HG03196 (cell line): ENCODE results near the gene LY6G6D.
A peak's percentile ranks its signal among the peaks of the same experiment; 100 is the strongest.

Experiments
- ATAC-seq: cut with Tn5 transposase; IDR thresholded peaks from one replicate; pipeline ENCODE4 v1.9.1; 2021; ENCODE audit not compliant: unreplicated experiment

Gene LY6G6D, protein sequence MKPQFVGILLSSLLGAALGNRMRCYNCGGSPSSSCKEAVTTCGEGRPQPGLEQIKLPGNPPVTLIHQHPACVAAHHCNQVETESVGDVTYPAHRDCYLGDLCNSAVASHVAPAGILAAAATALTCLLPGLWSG

DNA sequence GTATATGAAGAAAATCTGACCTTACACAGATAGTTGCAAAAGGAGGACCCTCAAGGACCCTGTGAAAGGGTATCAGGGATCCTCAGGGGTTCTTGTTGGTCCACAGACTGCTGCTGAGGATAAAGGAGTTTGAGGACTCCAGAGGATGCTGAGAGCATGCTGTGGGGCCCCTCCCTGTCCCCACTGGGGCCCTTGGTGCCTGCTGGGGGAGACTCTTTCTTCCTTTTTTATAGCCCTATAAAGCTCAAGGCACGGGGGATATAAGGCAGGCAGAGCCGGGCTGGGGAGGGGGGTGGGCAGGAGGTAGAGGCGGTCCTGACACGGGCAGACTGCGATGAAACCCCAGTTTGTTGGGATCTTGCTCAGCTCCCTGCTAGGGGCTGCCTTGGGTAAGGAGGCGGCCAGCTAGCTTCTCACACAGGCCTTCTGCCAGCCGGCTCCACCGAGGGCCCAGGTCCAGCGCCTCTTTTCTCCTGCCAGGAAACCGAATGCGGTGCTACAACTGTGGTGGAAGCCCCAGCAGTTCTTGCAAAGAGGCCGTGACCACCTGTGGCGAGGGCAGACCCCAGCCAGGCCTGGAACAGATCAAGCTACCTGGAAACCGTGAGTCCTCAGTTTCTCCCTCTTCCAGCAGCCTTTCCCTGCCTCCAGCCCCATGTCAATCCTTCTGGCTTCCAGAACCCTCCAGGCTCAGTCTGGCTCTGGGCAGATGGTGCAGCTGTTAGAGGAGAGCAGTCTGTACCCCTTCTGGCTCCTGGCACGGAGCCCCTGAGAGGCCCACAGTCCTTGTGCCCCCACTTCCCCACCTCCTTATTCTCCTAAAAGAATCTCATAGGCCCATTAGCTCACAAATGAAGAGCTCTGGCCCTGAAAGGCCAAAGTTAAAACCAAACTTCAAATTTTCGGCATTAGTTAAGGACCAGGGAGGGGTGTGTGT lies at the start of gene LY6G6D:
Gene LY6G6D (plus strand): TSS at position 327 of the 937 bp plus-strand sequence. CDS start 8 bp downstream, at position 335.
- no peak for ATAC-seq

DNA sequence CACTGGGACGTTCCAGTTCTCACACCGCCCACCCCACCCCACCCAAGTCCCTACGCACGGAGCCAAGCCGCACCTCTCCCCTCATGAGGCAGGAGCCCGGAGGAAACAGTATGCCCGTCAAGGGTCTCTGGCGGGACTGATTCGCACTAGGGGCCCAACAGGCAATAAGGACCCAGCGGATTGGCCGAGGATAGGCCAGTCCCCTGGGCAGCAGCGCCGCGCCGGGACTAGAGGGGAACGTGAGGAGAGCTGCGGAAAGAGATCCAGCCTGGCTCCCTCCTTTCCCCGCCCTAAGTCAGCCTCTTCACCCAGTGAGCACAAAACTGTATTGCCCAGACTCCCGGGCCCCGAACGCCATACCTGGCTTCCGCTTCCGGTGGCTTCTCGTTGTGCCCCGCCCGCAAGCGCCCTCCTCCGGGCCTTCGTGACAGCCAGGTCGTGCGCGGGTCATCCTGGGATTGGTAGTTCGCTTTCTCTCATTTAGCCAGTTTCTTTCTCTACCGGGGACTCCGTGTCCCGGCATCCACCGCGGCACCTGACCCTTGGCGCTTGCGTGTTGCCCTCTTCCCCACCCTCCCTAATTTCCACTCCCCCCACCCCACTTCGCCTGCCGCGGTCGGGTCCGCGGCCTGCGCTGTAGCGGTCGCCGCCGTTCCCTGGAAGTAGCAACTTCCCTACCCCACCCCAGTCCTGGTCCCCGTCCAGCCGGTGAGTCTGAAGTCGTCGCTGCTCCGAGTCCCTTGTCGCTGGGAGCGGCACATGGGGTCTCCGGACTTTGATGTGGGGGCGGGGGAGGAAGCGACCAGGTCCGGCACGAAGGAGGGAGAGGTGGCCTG lies 49.4 kb upstream of the LY6G6D start, which contains the start of gene CSNK2B:
Gene CSNK2B (plus strand): TSS at position 580 of the 836 bp plus-strand sequence. CDS start 752 bp downstream, outside the sequence.
- ATAC-seq, result peak; percentile 78

DNA sequence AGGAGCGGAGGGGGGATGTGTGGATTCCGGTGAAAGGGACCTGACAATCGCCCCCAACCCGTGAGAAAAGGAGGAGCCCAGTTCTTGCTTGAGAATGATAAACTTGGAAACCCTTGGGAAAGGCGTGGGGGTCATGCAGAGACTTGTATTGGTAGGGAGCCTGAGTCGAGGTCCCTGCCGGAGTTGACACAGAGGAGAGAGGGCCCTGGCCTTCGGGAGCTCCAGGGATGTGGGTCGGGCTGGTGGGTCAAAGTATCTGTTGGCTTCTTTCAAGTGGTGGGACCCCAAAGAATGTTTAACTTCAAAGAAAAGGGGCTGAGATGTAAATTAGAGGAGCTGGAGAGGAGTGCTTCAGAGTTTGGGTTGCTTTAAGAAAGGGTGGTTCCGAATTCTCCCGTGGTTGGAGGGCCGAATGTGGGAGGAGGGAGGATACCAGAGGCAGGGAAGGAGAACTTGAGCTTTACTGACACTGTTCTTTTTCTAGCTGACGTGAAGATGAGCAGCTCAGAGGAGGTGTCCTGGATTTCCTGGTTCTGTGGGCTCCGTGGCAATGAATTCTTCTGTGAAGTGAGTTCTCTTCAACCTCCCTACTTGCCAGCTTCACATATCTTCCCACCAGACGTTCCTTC lies 48.7 kb upstream of the LY6G6D start:
- ATAC-seq, result no peak

DNA sequence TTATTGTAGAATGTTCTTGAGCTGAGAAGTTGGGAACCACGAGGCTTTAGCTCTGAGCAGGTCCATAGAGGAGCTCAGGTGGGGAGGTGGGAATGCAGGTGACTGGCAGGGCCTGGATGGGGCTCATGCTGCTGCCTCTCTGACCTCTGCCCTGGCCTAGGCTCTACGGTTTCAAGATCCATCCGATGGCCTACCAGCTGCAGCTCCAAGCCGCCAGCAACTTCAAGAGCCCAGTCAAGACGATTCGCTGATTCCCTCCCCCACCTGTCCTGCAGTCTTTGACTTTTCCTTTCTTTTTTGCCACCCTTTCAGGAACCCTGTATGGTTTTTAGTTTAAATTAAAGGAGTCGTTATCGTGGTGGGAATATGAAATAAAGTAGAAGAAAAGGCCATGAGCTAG lies 45.5 kb upstream of the LY6G6D start, which contains the start of gene LY6G5B:
Gene LY6G5B (plus strand): TSS at position 301 of the 400 bp plus-strand sequence. CDS start 975 bp downstream, outside the sequence.
- ATAC-seq, result no peak

DNA sequence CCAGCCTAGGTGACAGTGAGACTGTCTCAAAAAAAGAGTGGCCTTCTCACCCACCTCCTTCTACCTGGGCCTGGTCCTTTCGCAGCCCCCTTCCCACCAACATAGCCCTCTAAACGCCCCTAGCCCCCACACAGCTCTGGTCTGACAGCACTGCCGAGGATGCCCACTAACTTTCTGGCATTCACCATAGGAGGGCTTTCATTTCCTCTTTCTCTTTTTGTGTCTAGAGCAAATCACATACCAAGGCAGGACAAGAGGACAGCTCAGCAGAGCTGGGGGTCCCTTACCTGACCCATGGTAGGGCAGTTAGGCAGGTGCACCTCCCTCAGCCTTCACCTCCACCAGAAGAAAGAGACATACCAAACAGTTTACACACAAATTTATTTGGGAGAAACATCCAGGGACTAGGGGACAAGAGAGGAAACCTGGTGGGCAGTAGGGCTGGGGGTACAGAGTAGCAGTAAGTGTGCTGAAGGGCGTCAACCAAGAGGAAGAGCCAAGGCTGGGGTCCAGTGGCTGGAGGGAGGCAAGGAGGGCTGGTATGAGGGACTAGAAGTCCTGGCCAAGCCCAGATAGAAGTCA lies 38.7 kb upstream of the LY6G6D start:
- ATAC-seq, result no peak

DNA sequence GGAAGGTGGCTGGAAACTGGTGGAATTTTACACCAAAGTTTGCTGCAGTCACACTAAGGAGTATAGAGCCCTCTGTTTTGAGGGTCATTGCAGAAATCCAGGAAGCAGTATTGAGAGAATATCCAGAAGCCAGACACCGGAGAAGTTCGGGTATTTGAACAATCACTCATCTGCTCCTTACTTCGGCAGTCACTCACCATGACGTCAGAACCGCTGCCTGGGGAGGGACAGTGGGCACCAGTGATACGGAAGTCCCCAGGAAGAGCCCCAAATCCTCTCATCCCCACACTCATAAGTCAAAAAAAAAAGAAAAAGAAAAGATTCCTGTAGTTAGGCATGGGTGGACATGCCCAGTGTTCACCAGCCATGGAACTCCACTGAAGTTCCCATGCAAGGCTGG lies 38.2 kb upstream of the LY6G6D start:
- ATAC-seq, result no peak

DNA sequence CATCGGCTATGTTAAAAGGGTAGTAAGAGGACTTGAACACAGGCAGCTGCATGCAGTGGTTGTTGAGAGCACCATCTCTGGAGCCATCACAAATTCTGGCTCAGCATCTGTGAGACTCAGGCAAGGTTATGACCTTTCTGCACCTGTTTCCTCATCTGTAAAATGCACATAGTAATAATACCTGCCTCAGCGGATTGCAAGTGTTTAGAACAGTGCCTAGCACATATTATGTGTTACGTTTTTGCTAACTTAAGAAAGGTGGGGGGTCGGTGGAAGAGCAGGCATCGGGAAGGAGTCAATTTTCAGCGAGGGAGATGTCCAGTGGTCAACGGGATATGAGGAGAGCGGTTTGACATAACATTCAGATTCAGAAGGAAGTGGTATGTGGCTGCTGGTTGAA lies 37.2 kb upstream of the LY6G6D start:
- no peak for ATAC-seq

DNA sequence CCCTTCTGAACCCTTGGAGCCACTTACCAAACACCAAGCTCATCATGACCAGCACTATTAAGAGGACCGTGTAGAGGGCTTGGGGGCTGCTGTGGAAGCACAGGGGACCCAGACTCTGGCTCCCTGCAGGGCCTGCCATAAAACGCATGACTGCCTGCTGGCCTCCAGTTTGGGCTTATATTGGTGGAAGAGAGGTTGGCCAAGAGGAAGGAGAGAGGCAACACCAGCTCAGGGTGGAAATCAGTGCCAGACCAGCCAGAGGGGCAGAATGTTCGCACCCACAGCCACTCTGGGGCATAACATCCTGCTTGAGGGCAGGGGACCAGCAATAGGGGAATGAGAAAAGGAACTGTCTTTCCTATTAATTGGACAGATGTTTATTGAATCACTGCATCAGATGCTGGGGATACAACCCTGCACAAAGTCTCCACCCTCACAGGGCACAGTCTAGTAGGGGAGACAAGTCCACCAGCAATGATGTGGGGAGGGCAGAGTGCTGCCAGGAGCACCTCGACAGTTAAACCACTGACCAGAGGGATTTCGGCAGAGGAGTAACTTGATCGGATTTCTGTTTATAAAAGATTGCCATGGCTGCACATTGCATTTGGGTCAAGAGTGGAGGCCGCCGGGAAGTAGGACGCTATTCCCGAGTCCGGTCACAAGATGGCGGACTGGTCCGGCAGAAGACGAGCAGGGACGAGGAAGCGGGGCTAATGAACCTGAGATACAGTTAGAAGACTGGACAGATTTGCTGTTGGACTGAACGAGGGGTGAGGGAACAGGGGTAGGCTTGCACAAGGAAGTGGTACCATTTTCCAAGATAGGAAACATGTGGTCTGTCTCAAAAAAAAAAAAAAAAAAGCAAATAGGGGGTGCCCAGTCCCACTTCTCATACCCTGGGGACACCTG lies 34.7 kb upstream of the LY6G6D start, which contains the start of gene LY6G5C:
Gene LY6G5C (minus strand): TSS at position 842 of the 909 bp plus-strand sequence. CDS start 694 bp downstream, at position 148.
- no peak for ATAC-seq

DNA sequence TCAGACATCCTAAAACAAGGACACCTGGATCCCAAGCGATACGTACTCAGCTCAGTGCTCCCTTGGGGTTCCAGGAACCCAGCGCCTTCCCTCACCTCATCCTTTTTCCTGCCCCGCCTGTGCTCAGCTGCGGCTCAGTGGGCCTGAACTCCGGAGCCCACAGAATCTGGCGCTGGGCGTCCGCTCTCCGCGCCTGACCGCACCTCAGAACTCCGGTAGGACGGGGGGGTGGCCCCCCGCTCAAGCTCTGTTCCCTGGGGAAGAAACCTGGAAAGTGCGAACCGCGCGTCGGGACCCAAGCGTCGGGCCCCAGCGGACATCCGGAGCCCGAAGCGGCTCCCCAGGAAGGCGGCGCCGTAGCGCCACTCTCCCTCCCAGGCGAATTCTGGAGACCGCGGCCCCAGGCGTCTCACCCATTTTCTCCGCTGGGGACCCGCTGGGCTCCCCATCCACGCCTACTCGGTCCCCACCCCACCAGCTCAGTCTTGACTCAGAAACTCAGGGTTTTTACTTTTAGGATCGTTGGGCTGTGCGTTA lies 33.9 kb upstream of the LY6G6D start:
- no peak for ATAC-seq

DNA sequence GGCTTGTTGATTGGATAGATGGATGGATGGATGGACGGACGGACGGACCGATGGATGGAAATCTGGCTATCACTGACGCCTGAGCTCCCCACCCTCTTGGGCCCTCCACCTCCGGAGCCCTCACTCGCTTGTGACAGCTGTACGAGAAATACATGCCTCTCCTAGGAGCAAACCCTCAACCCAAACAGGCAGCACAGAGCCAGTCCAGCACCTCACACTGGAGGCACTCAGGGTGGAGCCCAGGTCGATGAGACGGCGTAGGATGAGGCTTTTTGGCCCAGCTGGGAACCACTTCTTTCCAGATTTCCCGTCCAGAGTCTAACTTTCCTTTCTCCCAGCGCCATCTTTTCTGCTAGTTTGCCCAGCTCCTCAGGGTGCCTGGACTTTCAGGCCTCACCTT lies 31.6 kb upstream of the LY6G6D start:
- ATAC-seq, result no peak

DNA sequence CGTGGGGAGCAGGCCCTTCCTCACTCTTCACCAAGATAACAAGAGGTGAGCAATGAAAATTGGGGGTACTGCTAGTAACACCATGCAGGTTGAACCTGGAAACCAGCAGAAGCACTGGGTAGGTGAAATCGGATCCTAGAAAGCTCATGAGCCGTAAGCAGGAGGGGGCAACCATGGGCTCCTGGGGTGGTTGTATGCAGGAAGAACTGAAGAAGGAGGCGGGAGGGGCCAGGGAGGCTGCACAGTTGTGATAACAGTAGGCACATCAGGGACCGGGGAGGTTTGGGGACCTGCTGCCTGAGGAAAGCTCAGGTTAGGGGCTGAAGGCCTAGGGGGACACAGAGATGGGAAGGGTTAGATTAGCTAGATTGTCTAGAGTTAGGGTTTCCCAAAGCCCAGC lies 28.7 kb upstream of the LY6G6D start:
- no peak for ATAC-seq

DNA sequence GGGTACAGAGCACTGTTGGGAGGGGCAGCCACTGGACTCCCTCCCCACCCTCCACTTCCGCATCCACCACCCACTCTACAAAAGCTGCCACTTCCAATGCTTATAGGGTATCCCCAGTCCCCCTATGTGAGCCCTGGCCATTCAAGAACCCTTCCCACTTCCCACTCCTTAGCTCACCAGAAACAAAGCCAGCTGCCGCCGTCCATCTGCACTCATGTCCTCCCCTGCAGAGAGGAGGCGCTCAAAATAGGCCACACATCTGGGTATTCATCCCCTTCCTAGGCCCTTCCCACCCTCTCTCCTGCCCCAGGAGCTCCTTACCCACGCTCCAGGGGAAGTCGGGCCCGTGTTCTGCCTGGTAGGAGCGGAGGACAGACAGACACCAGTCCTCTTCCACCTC lies 27.8 kb upstream of the LY6G6D start:
- no peak for ATAC-seq

DNA sequence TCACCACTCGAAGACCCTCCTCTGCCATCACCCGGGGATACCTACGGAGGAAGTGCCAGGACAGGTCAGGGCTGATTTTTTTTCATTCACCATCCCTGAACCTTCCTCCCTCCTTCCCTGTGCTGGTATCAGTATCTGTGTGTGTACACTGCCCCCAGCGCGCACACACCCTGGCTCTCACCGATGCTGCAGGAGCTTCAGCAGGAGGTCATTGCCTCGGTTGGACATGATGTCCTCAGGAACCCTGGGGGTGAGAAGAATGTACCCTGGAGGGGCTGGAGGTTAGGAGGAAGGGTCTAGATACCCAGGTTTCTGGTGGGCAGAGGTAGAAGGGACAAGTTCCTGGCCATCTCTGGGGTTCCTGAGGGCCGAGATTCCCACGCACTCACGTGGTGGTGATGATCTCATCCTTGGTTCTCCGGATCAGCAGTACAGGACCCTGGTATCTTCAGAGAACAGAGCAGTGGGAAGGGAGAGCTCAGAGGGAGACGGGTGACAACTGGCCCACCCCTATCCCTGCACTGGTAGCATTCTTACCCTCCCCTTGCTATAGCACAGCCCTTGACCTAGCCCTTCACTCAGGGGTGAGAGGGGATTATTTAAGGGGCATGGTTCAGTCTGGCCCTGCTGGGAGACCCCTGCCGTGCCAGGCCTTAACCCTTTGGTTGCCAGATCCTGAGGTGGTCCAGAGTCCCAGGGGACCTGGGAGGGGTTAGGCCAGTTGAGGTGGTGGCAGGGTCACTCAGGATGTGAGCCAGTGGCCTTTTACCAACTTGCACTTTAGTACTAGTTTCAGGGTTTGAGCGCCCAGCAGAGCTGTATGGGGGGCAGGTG lies 27.1 kb upstream of the LY6G6D start:
- no peak for ATAC-seq

DNA sequence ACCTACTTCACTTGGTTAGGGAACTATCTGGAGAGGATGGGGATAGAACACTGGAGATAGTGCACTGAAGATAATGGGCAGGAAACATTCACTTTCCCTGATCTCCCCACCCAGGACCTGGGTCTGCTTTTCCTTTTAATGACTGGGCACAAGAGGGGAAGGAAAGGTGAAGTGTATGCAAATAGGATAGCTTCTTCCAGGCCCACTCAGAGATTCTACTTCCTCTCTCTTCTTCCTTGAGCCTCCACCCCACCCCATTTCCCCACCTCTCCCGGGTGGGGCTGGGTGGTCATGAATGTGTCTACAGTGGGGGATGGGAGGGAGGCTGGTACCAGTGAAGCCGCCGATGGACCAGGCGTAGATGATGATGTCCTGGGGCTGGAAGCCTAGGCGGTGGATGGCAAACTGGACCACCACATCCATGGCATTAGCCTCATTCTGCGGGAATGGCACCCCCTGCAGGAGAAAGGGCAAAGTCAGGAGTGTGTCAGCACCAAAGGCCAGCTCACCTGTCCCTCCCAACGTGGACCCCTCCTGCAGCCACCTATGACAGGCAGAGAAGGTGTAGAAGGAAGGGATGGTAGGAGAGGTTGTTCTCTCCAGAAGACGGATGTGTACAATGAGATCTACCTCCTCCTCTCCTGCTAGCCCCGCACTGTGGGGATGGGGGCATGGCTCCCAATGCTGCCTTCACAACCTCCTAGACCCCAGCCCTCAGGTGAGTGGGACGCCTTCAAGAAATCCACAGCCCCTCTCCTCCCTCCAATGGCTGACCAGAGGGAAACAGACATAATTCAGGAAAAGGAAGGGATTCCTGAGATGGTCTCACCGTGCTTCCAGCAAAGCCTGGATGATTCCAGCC lies 25.7 kb upstream of the LY6G6D start:
- ATAC-seq, result no peak

DNA sequence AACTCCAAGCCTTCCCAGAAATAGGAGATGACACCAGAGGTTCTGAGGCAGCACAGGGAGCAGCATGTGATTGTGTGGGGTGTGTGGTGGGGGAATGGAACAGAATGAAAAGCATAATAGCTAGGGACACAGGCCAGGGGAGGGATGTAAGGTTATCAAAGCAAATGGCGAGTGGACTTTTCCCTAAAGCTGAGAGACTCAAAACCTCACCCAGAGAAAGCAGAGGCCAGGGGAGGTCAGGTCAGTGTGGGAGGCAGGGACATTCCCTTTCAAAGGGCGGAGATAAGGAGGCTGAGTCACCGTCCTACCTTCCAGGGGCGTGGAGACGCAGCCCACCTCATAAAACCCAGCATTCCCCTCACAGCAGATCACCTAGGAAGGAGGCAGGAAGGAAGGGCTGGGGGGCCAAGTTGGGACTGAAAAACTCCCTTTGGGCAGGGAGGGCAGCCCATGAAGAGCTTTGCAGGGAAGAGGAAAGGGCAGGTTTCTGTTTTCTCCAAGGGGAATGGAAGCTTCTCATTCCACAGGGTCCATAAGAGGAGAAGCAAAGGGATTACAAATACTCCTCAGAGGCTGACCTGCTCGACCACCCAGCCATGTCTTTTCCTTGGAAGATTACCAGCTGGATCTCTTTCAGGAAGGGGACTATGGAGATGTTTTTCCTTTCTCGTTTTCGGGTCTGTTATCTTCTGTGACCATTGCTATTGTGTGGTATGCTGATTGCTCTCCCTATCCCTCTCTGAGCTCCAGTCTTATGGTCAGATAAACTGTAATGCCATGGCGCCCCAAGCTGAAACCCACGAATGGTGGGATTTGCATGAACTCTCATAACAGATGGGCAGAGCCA lies 24.7 kb upstream of the LY6G6D start:
- ATAC-seq, result no peak

DNA sequence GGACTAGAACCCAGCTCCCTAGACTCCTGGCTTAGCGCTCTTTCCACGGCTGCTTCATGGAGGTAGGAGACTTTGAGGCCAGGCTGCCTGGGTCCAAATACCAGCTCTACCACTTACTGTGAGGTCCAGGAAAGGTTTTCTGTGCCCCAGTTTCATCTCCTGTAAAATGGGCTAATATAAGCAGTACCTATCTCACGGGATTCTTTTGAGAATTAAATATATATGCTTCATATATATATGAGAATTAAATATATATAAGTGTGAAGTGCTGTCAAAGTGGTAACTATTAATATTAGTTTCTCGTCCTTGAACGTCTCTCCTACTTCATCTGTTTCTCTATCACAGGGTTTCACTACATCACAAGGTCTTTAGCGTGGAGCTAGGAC lies 24.1 kb upstream of the LY6G6D start:
- no peak for ATAC-seq
